Activated naive CD4-positive, alpha-beta T cell treated with anti-CD3 and anti-CD28 coated beads, Interleukin-2, amount 50 U/mL, for 72 hours (primary cell): ENCODE measurements around the gene KMT5B. TPM values are rescaled to one million over a fixed set of nuclear protein-coding genes. Genes with fewer than 3 reads are reported as not detected.
A peak's percentile ranks its signal among the peaks of the same experiment; 100 is the strongest.

Source experiments
- ATAC-seq, 2 donors: fragments of 150-1000 bp; cut with Tn5 transposase; 2 replicates each; pipeline ENCODE4 v1.10.0; 2021; ENCODE audit warnings: mild to moderate bottlenecking in 2 of 2, moderate library complexity in 2 of 2
- DNase-seq, 2 donors: peaks; one replicate each; pipeline ENCODE4 v3.0.0; 2021 to 2022; ENCODE audit warnings: low spot score in 2 of 2
- H3K27ac Mint-ChIP-seq, 2 donors: one replicate each; pipeline ENCODE4 v1.8.0; 2022; ENCODE audit warnings: mild to moderate bottlenecking in 2 of 2, mixed read lengths in 2 of 2
- H3K36me3 Mint-ChIP-seq, 2 donors: one replicate each; pipeline ENCODE4 v1.8.0; 2022; ENCODE audit warnings: mixed read lengths in 2 of 2
- H3K9me3 Mint-ChIP-seq, 2 donors: one replicate each; pipeline ENCODE4 v1.8.0; 2022; ENCODE audit warnings: mixed read lengths in 2 of 2
- total RNA-seq, 2 donors: library from RNA; stranded (reverse); gene quantifications; one replicate each; pipeline ENCODE4 v1.2.3, GENCODE V29; 2022

Gene KMT5B
- total RNA-seq, 2 donors from 2014 or later, result 21.9 to 46.5 TPM

DNA sequence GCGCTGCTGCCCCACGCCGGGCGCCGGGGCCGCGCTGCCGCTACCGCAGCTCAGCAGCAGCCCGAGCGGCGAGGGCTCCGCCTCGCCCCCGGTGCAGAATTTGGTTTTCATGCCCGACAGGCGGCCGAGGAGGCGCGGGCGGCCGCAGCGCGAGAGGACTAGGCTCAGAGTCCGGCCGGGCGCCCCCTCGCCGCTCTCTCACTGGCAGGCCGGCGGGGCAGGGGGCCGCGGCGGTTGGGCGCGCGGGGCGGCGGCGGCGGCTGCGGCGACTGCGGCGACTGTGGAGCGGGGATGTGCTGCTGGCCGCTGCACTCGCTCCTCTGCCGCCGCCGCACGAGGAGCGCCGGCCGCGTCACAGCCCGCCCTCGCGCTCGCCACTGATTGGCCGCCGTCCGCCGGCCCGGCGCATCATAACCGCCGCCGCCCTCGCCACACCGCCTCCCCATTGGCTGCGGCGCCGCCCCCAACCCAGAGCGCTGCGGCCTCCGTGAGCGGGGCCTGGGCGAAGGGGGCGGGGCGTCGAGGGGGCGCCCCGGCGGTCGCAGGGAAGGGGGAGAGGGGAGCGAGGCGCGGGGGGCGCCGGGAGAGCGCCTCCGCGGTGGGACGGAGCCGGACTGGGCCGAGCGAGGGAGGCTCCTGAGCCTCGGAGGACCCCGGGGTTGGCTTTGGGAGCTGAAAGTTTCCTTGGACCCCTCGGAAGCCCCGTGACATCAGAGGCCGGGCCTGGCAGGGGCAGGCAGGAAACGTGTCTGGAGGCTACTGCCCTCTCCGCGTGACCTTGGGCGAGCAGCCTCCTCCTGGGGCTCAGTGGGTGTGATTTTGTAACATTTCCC is 91.8 kb downstream of the KMT5B start, which contains the start of gene CHKA:
Gene CHKA, minus strand, starts transcription at position 322 of the 833 bp plus-strand sequence. Its CDS starts 211 bp downstream, at position 111.
- H3K9me3 Mint-ChIP-seq, result no peaks in the 10 kb centered on the region
- H3K27ac Mint-ChIP-seq, result peak within 1 kb of the TSS; percentile 36 to 82
- ATAC-seq (peak; percentile 92 to 97), DNase-seq (peak; percentile 90 to 96)
- peaks cover 0 to 6% of the 10 kb centered on the region in 2 donors for H3K36me3 Mint-ChIP-seq

DNA sequence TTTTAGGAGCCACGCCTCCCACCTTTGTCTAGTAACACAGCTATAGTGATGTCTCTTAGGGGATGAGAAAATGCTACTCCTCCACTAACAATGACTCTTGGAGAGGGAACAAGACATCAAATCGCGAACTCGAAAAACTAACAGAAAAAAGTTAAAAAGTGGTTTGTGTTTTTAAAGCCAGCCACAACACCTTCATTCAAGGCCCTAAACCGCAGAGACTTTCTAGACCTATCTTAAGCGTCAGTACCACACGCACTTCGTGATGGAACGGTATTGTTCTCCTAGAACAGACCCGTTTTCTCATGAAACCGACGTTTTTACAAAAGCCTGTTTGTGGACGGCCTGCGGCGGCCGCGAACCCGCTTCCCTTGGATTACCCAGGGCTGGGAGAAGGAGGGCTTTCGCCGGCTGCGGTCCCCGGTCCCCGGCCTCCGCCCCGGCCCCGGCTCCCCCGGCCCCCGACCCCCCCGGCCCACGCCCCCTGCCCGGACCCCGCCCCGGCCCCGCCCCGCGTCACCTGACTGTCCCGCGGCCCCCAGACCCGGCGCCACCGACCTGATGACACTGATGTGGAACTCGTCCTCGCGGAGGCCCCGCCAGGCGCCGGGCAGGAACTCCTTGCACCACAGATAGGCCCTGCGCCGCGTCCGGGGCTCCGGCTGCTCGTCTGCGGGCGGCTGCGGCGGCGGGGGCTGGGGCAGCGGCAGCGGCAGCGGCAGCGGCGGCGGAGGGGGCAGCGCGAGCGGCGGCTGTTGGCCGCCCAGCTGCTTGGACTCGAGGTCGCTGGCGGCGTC is 92.6 kb downstream of the KMT5B start:
- H3K27ac Mint-ChIP-seq, result peak overlapping the region; percentile 31 to 74
- ATAC-seq (peak; percentile 21 to 34), DNase-seq (peak; percentile 40 to 71)
- H3K36me3 Mint-ChIP-seq, result peaks cover 0 to 6% of the 10 kb centered on the region in 2 donors
- H3K9me3 Mint-ChIP-seq, result no peaks in the 10 kb centered on the region

DNA sequence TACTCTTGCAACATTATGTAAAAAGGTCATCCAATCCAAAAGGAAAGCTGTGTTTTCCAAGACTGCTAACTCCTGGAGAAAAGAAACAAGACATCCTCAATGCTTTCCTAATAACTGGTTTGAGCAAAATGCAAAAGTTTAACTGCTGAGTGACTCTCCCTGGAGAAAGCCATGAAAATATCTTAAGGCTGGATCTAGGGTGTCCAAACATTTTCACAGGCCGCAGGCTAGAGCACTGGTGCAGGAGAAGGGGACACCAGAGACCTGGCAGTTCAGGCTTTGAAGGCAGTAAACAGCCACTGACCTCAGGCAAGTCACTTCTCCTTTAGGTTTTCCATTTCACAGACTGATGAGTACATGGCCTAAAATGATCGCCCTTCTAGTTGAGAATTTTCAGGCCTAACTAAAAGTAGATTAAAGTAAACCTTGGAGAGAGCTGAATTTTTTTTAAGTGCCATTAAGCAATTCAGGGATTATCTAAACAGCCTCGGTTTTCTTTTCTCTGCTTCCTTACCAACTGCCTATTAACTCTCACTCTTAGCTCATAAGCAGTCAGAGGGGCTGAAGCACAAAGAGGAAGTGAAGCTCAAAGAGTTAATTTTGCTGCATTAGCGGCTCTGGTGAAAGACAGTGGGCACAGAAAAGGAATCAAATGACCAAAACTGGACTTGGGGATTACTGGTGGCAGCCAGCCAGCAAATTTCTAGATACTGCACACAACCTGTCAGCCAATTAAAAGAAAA is 94.2 kb downstream of the KMT5B start:
- no peak overlapping the region for H3K27ac Mint-ChIP-seq
- no peak for ATAC-seq
- DNase-seq, result no peak
- peaks cover 0 to 6% of the 10 kb centered on the region in 2 donors for H3K36me3 Mint-ChIP-seq
- H3K9me3 Mint-ChIP-seq, result no peaks in the 10 kb centered on the region

DNA sequence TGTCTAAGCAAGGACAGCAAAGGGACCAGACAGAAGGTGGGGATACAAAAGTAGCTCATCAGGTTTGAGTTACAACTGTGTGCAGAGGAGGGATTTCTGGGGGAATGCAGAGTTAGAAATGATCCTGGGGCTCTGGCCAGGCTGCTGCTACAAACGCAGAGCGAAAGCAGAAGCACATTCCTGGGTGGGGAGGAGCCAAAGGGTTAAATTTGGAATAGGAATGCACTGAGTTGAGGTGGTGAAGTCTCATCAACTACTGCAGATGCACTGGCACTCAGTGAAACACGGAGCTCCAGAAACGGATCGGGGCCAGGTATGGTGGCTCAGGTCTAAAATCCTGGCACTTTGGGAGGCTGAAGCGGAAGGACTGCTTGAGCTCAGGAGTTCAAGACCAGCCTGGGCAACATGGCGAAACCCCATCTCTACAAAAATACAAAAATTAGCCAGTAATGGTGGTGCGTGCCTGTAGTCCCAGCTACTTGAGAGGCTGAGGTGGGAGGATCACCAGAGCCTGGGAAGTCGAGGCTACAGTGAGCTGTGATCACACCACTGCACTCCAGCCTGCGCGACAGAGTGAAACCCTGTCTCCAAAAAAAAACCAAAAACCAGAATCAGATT is 95.1 kb downstream of the KMT5B start:
- DNase-seq (no peak), ATAC-seq (no peak)
- Mint-ChIP-seq H3K9me3 (no peaks in the 10 kb centered on the region), H3K27ac (no peak overlapping the region), H3K36me3 (peaks cover 0 to 6% of the 10 kb centered on the region in 2 donors)

DNA sequence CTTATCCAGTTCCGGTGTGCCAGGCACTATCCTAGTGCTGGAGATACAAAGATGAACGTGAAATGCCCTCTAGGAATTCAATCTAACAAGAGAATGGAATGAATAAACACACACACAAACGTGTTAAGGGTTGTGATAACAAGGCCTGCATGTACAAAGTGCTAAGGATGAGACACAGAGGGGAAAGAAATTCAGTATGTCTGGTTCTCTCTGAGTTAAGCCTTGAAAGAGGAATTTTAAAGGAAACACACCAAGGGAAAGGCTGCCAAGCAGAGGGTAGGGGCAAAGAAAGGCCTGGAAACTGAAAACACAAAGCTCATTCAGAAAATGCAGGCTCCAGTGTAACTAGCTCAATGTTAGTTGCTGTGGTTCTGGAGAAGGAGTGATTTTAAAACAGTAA is 96.1 kb downstream of the KMT5B start:
- no peaks in the 10 kb centered on the region for H3K9me3 Mint-ChIP-seq
- no peak overlapping the region for H3K27ac Mint-ChIP-seq
- ATAC-seq (no peak), DNase-seq (no peak)
- peaks cover 0 to 6% of the 10 kb centered on the region in 2 donors for H3K36me3 Mint-ChIP-seq

DNA sequence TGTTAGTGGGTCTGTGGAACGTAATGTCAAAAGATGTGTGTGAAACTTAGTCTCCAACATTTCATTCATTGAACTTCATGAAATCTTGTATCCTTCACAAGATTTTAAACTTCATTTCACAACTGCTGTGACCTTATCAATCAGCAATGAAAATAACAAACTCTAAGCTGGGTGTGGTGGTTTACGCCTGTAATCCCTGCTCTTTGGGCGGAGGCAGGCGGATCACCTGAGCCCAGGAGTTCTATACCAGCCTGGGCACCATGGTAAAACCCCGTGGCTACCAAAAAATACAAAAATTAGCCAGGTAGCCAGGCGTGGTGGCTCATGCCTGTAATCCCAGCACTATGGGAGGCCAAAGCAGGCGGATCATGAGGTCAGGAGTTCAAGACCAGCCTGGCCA is 97.0 kb downstream of the KMT5B start:
- Mint-ChIP-seq H3K36me3 (peaks cover 0 to 6% of the 10 kb centered on the region in 2 donors), H3K27ac (no peak overlapping the region)
- ATAC-seq, result no peak

DNA sequence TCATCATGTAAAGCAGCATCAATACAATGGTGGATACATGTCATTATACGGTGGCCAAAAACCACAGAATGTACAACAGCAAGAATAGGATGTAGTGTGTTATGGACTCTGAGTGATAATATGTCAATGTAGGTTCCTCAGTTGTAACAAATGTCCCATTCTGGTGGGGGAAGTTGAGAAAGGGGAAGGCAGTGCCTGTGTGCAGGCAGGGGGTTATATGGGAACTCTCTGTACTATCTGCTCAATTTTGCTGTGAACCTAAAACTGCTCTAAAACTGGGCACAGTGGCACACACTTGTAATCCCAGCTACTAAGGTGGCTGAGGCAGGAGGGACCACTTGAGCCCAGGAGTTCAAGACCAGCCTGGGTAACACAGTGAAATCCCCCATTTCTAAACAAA is 97.8 kb downstream of the KMT5B start:
- Mint-ChIP-seq H3K27ac (no peak overlapping the region), H3K36me3 (peaks cover 0 to 6% of the 10 kb centered on the region in 2 donors), H3K9me3 (no peaks in the 10 kb centered on the region)
- no peak for DNase-seq
- no peak for ATAC-seq

More for the DNA sequence above, 97.0 kb downstream of the KMT5B start:
- no peak for DNase-seq
- H3K9me3 Mint-ChIP-seq, result no peaks in the 10 kb centered on the region

DNA sequence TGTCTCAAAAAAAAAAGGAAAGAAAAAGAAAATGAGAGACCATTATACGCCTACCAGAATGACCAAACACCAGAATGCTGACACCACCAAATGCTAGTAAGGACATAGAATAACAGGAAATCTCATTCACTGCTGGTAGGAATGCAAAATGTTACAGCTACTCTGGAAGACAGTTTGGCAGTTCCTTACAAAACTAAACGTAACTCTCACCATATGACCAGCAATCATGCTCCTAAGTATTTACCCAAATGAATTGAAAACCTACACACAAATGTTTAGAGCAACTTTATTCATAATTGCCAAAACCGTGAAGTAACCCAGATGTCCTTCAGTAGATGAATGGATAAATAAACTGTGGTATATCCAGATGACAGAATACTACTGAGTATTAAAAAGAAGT is 99.1 kb downstream of the KMT5B start:
- ATAC-seq (no peak), DNase-seq (no peak)
- H3K9me3 Mint-ChIP-seq, result no peaks in the 10 kb centered on the region
- H3K27ac Mint-ChIP-seq, result no peak overlapping the region
- H3K36me3 Mint-ChIP-seq, result peaks cover 0 to 6% of the 10 kb centered on the region in 2 donors

DNA sequence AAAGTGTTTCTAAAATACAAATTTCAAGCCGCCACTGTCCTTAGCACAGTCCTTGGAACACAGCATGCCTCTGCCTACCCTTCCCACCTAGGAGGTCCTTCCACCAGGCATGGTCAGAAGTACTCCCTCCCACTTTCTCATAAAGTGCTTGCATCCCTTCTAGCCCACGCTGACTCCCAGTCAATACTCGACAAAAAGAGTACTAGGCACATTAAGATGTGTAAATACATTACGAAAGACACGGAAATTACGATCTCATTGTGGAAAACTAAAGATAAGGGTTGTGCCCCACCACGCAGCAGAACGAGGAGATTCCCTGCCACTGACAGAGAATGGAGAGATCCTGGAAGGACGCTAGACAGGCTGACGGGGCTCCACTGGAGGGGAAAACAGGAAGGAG is 105.4 kb downstream of the KMT5B start:
- DNase-seq (no peak), ATAC-seq (no peak)
- Mint-ChIP-seq H3K27ac (peak overlapping the region in 1 of 2 donors; percentile 38), H3K9me3 (no peaks in the 10 kb centered on the region), H3K36me3 (no peaks in the 10 kb centered on the region)

DNA sequence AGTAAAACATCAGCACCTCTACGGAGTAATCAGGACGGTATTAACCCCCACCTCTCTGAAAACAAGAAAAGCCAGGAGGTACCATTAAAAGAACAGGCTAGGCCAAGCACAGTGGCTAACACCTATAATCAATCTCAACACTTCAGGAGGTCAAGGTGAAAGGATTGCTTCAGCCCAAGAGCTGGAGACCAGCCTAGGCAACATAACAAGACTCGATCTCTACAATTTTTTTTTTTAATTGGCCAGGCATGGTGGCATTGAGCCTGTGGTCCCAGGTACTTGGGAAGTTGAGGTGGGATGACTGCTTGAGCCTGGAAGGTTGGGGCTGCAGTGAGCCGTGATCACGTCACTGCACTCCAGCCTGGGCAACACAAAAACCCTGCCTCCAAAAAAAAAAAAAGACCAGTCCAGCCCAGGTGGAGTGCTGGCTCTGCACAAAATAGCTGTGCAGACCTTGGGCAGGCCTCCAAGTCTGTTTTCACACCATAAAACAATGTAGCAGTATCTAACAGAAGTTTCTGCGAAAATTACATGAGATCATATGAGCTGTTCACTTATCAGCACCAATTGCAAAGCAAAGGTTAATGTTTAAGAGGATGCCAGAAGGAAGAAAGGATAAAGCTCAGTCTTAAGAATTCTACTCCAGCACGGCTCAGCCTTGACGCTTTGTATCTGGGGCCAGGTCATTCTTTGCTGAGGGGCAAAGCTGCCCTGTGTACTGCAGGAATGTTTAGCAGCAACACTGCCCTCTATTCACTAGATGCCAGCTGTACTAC is 106.7 kb downstream of the KMT5B start:
- Mint-ChIP-seq H3K27ac (no peak overlapping the region), H3K36me3 (no peaks in the 10 kb centered on the region), H3K9me3 (no peaks in the 10 kb centered on the region)
- no peak for DNase-seq
- ATAC-seq, result no peak

Other genes starting within 250 kb of the KMT5B start
- gene UNC93B1, start 209.2 kb downstream of the KMT5B start, total RNA-seq, result 10 to 100 TPM in 1 of 2 donors, 1 to 10 TPM in 1; 7.7 to 23.6 TPM
- under 1 TPM in 1 of 2 donors, not detected in 1; 0.11 TPM for gene ALDH3B1, start 203.0 kb downstream of the KMT5B start, total RNA-seq
- gene NDUFS8, start 182.6 kb downstream of the KMT5B start, total RNA-seq, result 100 to 1,000 TPM; 139 to 236 TPM
- gene TCIRG1, start 174.3 kb downstream of the KMT5B start, total RNA-seq, result 100 to 1,000 TPM; 226 to 295 TPM
- 10 to 100 TPM in 1 of 2 donors, 1 to 10 TPM in 1; 9.5 to 30.2 TPM for gene CHKA, start 91.9 kb downstream of the KMT5B start, total RNA-seq
- 10 to 100 TPM; 31.7 to 36.5 TPM for gene C11orf24, start 58.7 kb upstream of the KMT5B start, total RNA-seq
- gene LRP5, start 99.3 kb upstream of the KMT5B start, total RNA-seq, result 10 to 100 TPM in 1 of 2 donors, 1 to 10 TPM in 1; 8.7 to 14.1 TPM
- 100 to 1,000 TPM; 118 to 149 TPM for gene PPP6R3, start 247.5 kb upstream of the KMT5B start, total RNA-seq